Activated CD4-positive, CD25-positive, alpha-beta regulatory T cell treated with anti-CD3 and anti-CD28 coated beads, Interleukin-2, amount 50 U/mL, for 16 hours (primary cell): ENCODE results near the gene CHST11.

Experiments
- DNase-seq: peaks from one replicate; pipeline ENCODE4 v3.0.0-alpha.2; 2020; ENCODE audit warnings: low read depth, low spot score

CHST11 gene

DNA sequence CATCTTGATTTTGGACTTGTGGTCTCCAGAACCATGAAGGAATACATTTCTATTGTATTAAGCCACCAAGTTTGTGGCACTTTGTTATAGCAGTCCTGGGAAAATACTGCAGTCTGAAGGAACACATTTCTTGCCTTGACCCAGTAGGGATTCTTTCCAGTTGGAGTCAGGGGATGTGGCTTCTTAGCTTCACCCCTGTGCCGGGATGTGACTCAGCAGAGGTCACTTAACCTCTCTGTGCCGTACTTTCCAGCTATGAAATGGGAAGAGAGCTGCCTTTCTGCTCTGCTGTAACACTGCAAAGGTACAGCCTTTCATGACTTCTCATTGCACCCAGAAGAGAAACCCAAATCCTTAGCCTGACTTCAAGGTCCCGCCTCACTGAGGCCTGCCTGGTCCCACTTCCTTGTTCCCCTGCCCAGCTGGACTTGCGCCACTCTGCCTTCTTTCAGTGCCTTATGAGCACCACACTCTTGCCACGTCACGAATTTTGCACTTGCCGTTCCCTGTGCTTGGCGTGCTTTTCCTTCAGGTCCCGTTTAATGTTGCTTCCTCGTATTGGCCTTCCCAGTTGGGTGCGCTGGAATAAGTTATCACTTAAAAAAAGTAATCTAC, 24.2 kb downstream of the CHST11 start:
- no peak for DNase-seq

DNA sequence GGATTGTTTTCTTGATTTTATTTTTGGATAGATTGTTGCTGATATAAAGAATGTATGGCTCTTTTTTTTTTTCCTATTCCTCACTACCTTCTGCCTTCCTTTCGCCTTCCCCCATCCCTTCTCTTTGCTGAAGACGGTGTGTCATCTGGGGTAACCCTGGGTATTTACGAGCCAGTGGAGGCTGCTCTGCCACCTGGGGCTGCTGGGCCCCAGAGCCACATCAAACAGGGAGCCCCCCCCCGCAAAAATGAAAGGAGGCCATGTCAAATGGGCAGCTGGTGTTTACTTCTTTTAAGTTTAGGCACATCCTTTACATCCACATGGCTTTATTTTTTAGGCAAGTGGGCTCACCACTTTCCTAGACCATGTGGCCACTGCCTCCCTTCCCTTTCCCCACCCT, 25.4 kb downstream of the CHST11 start:
- DNase-seq = no peak

DNA sequence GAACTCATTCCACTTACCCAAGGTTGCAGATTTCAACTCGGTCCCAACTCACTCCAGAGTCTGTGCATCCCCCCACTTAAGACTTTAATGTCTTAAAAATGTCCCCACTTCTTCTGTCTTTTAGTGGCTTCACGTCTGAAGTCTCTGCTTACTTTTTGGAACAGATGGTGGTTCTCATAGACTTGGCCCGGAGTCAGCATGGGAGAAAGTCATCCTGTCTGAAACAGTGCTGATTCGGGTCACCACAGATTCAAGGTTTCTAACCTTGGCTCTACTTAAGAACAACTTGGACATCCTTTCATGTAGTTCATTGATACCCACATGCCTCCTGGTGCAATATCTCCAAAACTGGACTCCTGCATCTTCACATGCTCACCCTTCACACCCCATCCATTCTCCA, 26.0 kb downstream of the CHST11 start:
- DNase-seq = no peak

- DNase-seq = no peak
Measured at GRCh38 chr12:104484079-104484478, 27.3 kb downstream of the CHST11 start.

DNA sequence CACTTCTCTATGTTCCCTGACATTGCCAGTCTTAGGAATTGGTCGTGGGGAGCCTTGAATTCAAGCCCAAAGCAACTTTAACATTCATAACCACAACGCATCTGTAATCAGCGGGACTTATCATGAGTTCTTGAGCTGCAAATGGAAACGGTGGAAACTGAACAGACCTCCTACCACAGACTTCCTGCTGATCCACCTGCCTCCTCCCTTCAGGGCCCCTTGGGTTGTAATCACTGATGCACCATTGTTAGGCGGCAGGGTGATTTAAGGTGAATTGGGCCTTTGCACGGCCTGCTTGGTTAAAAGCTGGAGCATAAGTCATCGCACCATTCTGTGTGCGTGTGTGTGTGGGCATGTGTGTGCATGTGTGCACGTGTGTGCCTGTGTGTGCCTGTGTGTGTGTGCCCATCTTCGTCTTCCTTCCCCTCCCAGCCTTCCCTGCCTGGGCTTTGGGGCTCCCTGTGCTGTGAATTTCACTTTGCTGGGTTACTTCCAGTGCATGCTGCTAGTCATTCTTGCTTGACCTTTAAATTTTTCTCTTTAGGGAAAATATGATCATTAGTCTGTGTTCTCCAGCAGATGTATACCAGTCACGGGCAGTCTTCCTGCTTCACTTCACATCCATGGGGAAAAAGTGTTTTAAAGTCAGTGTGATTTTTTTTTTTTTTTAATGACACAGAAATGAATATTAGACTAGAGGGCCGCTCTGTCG, 29.1 kb downstream of the CHST11 start:
- no peak for DNase-seq

- no peak for DNase-seq
Measured at GRCh38 chr12:104486363-104486750, 29.6 kb downstream of the CHST11 start.

- DNase-seq = no peak
Measured at GRCh38 chr12:104486943-104487819, 30.4 kb downstream of the CHST11 start.

GRCh38 chr12:104488374-104488773, 31.6 kb downstream of the CHST11 start:
- no peak for DNase-seq

- DNase-seq = no peak
Measured at GRCh38 chr12:104490186-104490585, 33.4 kb downstream of the CHST11 start.

GRCh38 chr12:104490850-104491249, 34.1 kb downstream of the CHST11 start:
- no peak for DNase-seq

- no peak for DNase-seq
Measured at GRCh38 chr12:104493496-104493895, 36.7 kb downstream of the CHST11 start.

DNA sequence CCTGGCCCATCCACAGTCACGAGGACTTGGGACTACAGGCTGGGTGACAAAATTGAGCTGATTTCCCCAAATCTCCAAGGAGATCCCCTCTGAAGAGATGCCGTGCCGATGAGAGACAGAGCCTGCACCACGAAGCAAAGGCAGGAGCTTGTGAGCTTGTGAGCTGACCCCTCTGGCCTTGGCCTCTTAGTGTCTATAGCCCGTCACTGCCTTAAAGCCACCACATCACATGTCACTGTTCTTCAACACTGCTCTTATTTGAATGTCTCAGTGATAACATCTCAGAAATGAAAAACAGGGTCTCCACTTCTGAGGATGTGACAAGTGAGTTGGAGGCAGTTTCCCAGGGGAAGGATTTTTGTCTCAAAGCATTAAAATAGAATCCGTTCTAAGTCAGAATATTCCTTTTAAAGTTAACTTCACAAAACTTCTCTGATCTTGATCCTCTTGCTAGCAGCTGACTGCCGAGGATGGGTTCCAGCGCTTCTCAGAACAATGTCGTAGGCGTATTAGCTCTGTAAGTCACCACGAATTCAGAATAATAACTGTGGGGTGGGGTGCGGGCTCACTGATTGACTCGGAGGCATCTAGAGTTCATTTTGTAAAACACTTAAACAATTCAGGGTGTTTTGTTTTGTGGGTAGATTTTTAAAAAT, 37.5 kb downstream of the CHST11 start:
- DNase-seq = peak; percentile 51

DNA sequence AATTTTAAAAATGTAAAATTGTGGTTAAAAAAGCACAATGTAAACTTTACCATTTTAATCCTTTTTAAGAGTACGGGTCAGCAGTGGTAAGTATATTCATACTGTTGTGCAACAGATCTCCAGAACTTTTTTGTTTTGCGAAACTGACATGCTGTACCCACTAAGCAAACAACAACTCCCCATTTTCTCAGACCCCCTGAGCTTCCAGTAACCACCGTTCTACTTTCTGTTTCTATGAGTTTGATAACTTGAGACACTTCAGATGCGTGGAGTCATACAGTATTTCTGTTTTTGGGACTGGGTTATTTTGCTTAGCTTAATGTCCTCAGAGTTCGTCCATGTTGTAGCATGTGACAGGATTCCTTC, 38.0 kb downstream of the CHST11 start:
- no peak for DNase-seq

- DNase-seq = no peak
Measured at GRCh38 chr12:104495786-104496185, 39.0 kb downstream of the CHST11 start.

- DNase-seq = no peak
Measured at GRCh38 chr12:104496336-104496735, 39.6 kb downstream of the CHST11 start.

GRCh38 chr12:104498211-104498801, 41.6 kb downstream of the CHST11 start:
- no peak for DNase-seq

GRCh38 chr12:104499668-104500332, 43.1 kb downstream of the CHST11 start:
- no peak for DNase-seq

DNA sequence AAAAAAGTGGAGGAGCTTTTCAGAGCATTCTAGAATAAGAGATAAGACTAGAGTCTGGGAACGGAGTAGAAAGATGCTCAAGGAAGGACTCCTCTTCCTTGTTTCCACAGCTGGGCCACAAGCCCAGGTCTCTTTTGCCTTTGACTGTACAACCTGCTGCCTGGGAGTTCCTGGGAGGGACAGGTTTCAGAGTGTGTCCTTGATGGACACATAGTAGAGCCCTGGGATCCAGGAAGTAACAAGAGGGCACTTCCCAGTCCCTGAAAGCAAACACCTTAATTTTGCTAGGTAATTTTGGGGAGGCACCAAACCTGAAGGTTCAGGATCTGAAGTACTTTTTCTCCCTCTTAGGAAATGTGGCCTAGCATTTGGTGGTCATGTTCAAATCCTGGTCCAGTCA, 44.4 kb downstream of the CHST11 start:
- no peak for DNase-seq

- no peak for DNase-seq
Measured at GRCh38 chr12:104501660-104502059, 44.9 kb downstream of the CHST11 start.

DNA sequence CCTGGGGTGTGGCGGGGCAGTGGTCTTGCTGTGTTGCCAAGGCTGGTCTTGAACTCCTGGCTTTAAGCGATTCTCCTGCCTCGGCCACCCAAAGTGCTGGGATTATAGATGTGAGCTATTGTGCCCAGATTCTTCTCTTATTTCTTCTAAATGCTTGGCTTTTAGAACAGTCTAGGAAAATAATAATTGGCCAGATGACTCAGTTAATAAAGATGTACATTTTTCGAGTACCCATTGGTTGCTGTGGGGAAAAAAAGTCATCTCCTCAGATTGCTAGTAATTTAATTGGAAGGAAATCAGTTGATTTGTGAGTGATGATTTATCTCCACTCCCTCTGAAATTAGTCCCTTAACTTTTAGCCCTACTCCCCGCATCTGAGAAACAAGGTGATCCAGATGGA, 45.5 kb downstream of the CHST11 start:
- DNase-seq = no peak

DNA sequence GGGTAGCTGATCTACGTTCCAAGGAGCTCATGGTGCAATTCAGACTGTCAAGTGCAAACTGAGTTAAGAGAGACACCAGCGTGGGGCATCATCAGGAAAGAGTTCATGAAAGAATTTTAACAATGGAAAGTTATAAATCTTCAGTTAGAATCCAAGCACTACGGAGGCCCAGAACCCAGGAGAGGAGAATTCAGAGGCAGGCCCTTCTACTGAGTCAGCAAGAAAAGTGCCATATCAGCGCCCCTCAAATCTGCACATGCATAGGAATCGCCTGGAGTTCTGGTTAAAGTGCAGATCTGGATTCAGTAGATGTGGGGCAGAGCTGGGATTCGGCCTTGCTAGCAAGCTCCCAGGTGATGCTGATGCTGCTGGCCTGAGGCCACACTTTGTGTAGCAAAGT, 45.9 kb downstream of the CHST11 start:
- no peak for DNase-seq
